Activated CD8-positive, alpha-beta memory T cell treated with anti-CD3 and anti-CD28 coated beads, Interleukin-2, amount 50 U/mL, for 1 hour (primary cell): ENCODE results near the gene DYNC1LI2.
"Not testable (repeated sequence)": the region's sequence is repeated elsewhere in the genome, so short reads cannot be mapped to it uniquely, and the experiment has no call there.

Source experiments
- DNase-seq: peaks from one replicate; pipeline ENCODE4 v3.0.0-alpha.2; 2020; ENCODE audit errors: extremely low read depth

Gene DYNC1LI2

GRCh38 chr16:66696669-66697630 lies 54.5 kb downstream of the DYNC1LI2 start, which contains the start of gene CMTM4:
Gene CMTM4, minus strand, starts transcription at chr16:66696743. Its CDS starts 218 bp downstream, at chr16:66696525.
- DNase-seq = peak; percentile 11

DNA sequence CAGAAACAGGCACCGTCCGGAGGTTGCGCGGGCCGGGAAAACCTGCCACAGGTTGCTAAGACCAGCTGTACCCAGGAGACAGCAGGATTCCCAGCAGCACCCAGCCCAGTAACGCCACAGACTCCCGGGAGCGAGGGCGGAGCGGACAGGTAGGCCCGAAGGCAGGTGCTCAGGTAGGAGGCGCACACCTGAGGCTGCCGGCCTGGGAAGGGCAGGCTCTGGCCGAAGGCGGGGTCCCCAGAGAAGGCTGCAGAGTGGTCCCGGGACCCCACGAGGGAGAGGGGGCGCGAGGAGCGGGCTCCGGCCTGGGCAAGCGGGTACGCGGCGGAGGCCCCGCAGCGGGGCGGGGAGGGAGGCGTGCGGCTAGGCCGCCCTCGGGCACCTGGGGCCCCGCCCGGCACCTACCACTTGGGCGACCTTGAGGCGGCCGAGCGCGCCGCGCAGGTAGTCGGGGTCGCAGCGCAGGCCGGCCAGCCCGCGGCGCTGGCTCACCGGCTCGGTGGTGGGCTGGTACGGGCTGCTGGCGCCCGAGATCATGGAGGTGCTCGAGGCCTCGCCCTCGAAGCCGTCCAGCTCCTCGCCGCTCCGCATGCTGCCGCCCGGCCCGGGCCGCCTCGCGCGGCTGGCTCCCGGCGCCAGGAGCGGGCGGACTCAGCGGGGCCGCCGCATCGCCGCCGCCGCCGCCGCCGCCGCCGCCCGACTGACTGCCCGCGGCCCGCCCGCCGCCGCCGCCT lies 55.3 kb downstream of the DYNC1LI2 start:
- DNase-seq = no peak

- no peak for DNase-seq
These were observed 55.9 kb downstream of the DYNC1LI2 start for GRCh38 chr16:66695471-66695934.

DNA sequence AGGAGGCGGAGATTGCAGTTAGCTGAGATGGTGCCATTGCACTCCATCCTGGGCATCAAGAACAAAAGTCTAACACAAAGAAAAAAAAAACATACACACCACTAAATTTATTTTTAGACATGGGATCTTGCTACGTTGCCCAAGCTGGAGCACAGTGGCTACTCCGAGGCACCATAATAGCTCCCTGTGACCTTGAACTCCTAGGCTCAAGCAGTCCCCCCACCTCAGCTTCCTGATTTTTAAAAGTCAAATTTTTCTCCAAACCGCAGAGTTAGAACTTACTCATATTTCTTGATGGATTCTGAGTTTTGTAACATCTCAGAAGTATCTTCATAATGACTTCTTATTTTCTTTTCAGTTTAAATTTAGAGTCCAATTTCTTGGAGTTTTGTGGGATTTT lies 58.3 kb downstream of the DYNC1LI2 start:
- no peak for DNase-seq

- DNase-seq = no peak
These were observed 59.1 kb downstream of the DYNC1LI2 start for GRCh38 chr16:66692341-66692740.

- DNase-seq = no peak
These were observed 60.2 kb downstream of the DYNC1LI2 start for GRCh38 chr16:66691234-66691633.

DNA sequence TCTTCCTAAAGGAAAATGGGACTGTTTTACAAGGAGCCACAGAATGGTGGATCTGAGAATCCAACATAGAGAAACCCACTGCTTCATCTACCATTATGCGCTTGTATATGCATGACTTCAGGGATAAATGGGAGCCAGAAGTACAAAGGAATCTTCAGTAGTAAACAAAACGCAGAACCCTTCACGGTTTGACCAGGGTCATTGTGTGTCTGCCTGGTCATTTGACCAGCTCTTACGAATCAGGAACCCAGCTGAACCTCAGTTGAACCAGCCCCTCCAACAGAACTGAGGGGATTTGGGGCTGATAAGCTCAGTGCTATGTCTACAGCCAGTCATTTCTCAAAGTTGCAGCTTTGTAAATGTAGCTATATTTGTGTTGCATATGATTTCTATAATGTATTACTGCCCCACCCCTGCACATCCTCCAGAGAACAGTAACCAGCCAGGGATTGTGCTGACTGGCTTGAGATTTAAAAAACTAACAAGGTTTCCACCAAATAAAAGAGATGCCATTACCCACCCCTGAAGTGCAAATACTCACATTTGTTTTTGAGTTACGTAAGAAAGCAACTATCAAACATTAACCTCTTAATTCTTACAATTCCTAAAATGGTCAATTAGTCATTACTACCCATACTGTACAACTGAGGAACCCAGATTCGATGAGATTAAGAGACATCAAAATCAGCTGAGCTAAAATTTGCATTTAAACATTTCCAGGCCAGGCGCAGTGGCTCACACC lies 61.1 kb downstream of the DYNC1LI2 start:
- DNase-seq = no peak

- DNase-seq = no peak
These were observed 62.1 kb downstream of the DYNC1LI2 start for GRCh38 chr16:66689282-66689681.

DNA sequence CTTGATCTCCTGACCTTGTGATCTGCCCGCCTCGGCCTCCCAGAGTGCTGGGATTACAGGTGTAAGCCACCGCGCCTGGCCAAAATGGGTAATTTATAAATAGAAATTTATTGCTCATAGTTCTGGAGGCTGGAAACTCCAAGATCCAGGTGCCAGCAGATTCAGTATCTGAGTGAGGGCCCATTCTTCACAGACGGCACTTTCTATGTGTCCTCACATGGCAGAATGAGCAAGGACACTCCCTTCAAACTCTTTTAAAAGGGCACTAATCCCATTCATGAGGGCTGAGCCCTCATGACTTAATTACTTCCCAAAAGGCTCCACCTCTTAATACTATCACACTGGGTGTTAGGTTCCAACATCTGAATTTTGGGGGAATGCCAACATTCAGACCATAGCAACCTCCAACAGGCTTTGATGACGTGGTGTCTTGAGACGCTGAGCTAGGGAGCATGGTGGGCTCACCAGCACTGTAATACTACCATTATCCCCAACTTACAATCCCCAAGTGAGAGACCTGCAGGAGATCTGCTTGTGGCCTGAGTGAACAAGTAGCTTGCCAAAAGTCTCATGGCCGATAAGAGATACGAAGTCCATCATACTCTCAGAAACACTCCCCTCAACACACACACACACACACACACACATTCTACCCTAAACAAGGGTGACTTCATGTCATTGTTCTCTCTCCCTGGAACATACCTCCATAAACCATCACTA lies 63.3 kb downstream of the DYNC1LI2 start:
- DNase-seq = no peak

DNA sequence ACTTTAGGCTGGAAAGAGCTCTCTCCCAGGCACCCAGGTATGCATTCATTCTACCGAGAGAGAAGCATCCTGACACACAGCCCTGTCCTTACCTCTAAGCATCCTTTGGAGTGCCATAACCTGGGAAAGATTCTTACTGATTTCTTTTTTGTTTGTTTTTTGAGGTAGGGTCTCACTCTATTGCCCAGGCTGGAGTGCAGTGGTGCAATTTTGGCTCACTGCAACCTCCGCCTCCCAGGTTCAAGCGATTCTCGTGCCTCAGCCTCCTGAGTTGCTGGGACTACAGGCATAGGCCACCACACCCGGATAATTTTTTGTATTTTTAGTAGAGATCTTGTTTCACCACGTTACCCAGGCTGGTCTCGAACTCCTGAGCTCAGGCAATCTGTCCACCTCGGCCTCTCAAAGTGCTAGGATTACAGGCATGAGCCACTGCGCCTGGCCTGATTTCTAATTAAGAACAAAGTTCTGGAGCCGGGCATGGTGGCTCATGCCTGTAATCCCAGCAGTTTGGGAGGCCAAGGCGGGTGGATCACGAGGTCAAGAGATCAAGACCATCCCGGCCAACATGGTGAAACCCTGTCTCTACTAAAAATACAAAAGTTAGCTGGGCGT lies 65.8 kb downstream of the DYNC1LI2 start:
- DNase-seq = not testable (repeated sequence)

GRCh38 chr16:66682271-66682670 lies 69.1 kb downstream of the DYNC1LI2 start:
- no peak for DNase-seq

- no peak for DNase-seq
These were observed 69.7 kb downstream of the DYNC1LI2 start for GRCh38 chr16:66681676-66682075.

DNA sequence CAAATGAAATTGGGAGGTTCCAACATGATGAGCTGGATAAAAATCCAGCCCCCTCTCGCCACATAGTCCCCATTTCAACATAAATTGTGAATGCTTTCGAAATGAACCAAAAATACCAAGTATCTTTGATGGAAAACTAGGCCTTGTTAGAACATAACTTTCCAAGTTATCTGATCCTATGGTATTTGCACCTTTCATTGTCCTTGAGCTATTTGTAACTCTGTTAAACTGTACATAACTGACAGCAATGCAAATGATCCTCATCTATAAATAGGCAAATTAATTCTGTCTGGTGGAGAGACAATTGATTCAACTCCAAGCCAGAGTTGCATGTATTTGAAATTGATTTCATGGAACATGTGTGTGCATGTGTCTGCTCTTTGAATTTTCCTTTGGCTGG lies 73.1 kb downstream of the DYNC1LI2 start:
- DNase-seq = no peak

DNA sequence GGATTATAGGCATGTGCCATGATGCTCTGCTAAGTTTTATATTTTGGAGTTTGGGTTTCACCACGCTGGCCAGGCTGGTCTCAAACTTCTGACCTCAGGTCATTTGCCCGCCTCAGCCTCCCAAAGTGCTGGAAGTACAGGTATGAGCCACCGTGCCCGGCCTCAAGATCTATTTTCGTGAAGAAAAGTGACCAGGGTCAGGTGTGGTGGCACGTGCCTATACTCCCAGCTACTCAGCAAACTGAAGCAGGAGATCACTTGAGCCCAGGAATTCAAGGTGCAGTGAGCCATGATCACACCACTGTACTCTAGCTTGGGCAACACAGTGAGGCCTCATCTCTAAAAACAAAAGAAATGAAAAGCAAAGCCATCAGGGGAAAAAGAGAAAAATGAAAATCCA lies 73.6 kb downstream of the DYNC1LI2 start:
- no peak for DNase-seq

DNA sequence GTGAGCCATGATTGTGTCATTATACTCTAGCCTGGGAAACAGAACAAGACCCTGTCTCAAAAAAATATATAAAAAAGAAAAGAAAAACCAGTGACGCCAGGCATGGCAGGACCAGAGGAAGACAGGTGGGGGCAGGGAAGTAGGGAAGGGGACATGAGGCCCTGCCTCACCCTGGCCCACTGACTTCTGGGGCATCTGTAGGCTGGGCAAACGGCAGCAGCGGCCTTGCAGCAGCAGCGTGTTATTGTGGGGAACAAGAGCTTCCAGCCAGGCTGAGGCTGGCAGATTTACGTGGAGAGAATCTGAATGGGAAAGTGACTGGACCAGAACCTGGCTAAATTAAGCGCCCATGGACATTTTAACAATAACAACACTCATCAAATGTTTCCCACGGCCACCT lies 74.2 kb downstream of the DYNC1LI2 start:
- no peak for DNase-seq

- no peak for DNase-seq
These were observed 74.8 kb downstream of the DYNC1LI2 start for GRCh38 chr16:66676599-66676998.

- DNase-seq = no peak
These were observed 77.7 kb downstream of the DYNC1LI2 start for GRCh38 chr16:66673691-66674090.
